Skeletal muscle tissue (tissue), 4 donors: ENCODE data around the gene FAM120A. TPM values are rescaled to one million over a fixed set of nuclear protein-coding genes. Genes with fewer than 3 reads are reported as not detected.

ENCODE experiments used
- H3K27ac ChIP-seq: one replicate; pipeline ENCODE4 v1.7.0; 2013; ENCODE audit warnings: mild to moderate bottlenecking, low read depth, low read length, inconsistent platforms
- H3K27me3 ChIP-seq, 3 donors: one replicate each; pipeline ENCODE4 v1.7.0; 2013; ENCODE audit warnings: low read length in 3 of 3; ENCODE audit not compliant: control insufficient read depth in 3 of 3, insufficient read depth in 3 of 3
- H3K36me3 ChIP-seq, 3 donors: one replicate each; pipeline ENCODE4 v1.7.0; 2013; ENCODE audit warnings: low read length in 3 of 3; ENCODE audit not compliant: control insufficient read depth in 3 of 3, insufficient read depth in 3 of 3
- H3K4me1 ChIP-seq, 3 donors: one replicate each; pipeline ENCODE4 v1.7.0; 2013; ENCODE audit warnings: low read length in 3 of 3, mild to moderate bottlenecking in 3 of 3; ENCODE audit not compliant: control insufficient read depth in 3 of 3, insufficient read depth in 3 of 3
- H3K4me3 ChIP-seq, 3 donors: one replicate each; pipeline ENCODE4 v1.7.0; 2013; ENCODE audit warnings: low read length in 3 of 3
- H3K9ac ChIP-seq, 3 donors: one replicate each; pipeline ENCODE4 v1.7.0; 2013; ENCODE audit warnings: low read length in 3 of 3, mild to moderate bottlenecking in 3 of 3, moderate library complexity in 2 of 3, low read depth in 1 of 3
- H3K9me3 ChIP-seq, 3 donors: one replicate each; pipeline ENCODE4 v1.7.0; 2013; ENCODE audit warnings: low read length in 3 of 3; ENCODE audit not compliant: control insufficient read depth in 3 of 3
- total RNA-seq: library from RNA; depleted of rRNA; stranded (reverse); fragments of >200 nt; gene quantifications from one replicate; pipeline ENCODE4 v1.2.3, GENCODE V29; 2014
- donor health status: Osteomylitis.

Gene FAM120A
- total RNA-seq, 1 donor from 2014 or later: 111 TPM

DNA sequence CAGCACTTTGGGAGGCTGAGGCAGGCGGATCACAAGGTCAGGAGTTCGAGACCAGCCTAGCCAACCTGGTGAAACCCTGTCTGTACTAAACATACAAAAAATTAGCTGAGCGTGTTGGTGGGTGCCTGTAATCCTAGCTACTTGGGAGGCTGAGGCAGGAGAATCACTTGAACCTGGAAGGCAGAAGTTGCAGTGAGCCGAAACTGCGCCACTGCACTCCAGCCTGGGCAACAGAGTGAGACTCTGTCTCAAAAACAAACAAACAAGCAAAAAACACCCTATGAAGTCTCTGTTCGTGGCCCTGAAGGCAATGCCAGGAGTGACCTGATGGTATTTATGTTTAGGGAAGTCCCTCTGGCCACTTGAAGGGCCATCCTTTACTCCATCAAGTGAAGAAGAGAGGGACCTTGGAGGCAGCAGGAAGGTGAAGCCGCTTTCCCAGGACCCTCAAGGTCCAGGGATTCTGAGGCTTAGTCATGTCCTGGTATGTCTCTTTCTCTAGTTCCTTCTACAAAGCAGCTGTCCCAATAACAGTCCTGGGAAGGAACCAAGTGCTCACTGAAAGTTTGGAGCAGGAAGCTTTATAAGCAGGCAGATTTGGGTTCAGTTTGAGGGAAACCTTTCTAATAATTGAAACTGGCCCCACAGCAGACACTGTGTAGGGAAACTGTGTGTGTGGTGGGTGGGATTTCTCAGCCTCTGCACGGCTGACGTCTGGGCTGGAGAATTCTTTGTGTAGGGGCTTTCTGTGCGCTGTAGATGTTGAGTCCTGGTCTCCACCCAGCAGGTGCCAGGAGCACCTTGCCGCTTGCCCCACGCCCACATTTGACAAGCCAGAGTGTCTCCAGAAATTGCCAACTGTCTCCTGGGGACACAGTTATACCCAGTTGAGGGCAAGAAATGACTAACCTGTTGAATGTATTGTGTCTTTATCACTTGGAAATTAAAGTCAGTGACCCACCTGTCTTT lies 137.4 kb downstream of the FAM120A start:
- H3K9ac ChIP-seq: peak overlapping the region in 1 of 3 donors; percentile 45
- no peaks in the 10 kb centered on the region for H3K36me3 ChIP-seq
- peak overlapping the region in 1 of 3 donors; percentile 1 for H3K4me3 ChIP-seq
- peaks cover 55 to 72% (median 69%) of the 10 kb centered on the region in 3 donors for H3K4me1 ChIP-seq
- no peaks in the 10 kb centered on the region for H3K9me3 ChIP-seq
- H3K27ac ChIP-seq: no peak overlapping the region
- no peaks in the 10 kb centered on the region for H3K27me3 ChIP-seq

DNA sequence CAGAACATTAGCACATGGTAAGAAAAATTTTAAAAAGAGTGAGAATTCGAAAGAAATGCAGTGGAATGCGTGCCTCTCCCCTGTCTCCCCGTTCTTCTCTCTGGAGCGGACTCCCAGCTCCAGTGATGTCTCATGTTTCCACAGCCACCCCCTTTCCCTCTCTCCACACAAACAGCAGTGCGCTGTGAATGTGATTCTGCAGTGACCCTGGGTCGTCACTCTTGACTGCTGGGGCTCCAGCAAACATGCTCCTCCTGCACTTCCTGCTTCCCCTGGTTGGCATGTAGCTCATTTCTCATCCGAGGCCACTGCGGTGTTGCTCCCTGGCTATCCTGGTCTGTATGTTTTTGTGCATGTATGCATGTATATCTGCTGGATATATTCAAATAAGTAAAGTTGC lies 138.2 kb downstream of the FAM120A start:
- no peaks in the 10 kb centered on the region for H3K9me3 ChIP-seq
- peaks cover 61 to 80% (median 75%) of the 10 kb centered on the region in 3 donors for H3K4me1 ChIP-seq
- no peaks in the 10 kb centered on the region for H3K36me3 ChIP-seq
- peak overlapping the region in 1 of 3 donors; percentile 45 for H3K9ac ChIP-seq
- H3K4me3 ChIP-seq: peak overlapping the region in 1 of 3 donors; percentile 45
- H3K27ac ChIP-seq: no peak overlapping the region
- no peaks in the 10 kb centered on the region for H3K27me3 ChIP-seq

DNA sequence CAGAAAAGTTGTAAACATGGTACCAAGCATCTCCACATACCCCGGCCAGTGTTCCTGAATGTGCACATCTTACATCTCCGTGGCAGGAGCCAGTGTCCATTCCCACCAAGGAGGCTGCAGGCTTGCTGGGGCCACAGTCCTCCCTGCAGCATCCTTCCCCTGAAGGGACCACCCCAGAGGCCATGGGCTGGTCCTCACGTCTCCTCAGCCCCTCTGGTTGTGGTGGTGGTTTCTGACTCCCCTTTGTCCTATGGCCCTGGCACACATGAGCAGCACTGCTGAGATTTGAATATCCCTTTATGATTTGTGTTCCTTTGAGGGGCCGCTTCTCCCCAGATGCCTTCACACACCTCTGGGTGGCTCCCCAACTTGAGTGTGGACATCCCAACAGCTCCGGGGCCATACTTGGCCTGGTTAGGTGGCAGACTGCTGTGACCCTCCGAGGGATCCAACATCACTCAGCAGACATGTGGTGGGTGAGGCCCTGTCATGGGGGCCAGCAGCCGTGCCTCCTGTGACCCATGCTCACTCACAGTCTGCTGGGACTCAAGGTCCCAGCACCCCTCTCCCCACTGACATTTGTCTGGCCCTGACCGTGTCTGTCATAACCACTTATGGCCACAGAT lies 139.2 kb downstream of the FAM120A start:
- H3K9ac ChIP-seq: peak overlapping the region in 1 of 3 donors; percentile 45
- no peaks in the 10 kb centered on the region for H3K27me3 ChIP-seq
- H3K9me3 ChIP-seq: no peaks in the 10 kb centered on the region
- H3K4me1 ChIP-seq: peaks cover 59 to 76% (median 68%) of the 10 kb centered on the region in 3 donors
- H3K36me3 ChIP-seq: no peaks in the 10 kb centered on the region
- no peak overlapping the region for H3K4me3 ChIP-seq
- no peak overlapping the region for H3K27ac ChIP-seq

DNA sequence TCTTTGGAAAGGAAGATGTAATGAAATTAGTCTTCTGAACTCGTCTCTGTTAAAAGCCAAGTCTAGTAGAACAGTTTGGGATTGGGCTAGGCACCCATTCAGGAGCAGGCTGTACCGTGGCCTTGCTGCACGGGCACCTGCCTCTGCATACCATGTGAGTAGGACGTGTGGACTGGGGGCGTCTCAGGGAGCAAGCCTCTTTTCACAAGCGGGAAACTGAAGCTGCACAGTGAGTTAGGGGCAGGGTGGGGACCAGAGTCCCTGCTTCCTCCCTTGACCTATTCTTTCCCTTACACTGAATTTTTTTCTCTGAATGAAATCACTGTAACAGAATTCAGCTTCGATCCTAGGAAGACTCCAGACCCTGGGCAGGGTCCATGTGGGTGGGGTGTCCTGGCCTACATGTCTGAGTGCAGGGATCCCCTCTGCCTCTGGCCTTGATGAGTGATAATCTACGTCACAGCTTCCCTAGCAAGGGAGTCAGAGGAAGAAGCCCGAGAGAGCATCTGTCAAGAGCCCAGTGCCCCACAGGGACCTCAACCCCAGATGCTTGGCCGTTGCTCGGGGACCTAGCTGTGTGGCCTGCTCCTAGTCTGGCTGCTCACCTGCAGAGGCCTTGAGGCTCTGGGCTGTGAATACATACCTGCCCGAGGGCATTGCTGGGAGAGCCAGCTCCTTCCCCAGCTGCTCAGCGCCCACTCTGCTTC lies 140.0 kb downstream of the FAM120A start:
- no peaks in the 10 kb centered on the region for H3K36me3 ChIP-seq
- H3K4me1 ChIP-seq: peaks cover 56 to 68% (median 65%) of the 10 kb centered on the region in 3 donors
- no peak overlapping the region for H3K27ac ChIP-seq
- H3K27me3 ChIP-seq: no peaks in the 10 kb centered on the region
- H3K9me3 ChIP-seq: no peaks in the 10 kb centered on the region
- H3K4me3 ChIP-seq: no peak overlapping the region
- peak overlapping the region in 1 of 3 donors; percentile 33 for H3K9ac ChIP-seq

- Histone ChIP-seq H3K9me3 (no peaks in the 10 kb centered on the region), H3K4me1 (peaks cover 51 to 62% (median 59%) of the 10 kb centered on the region in 3 donors), H3K27me3 (no peaks in the 10 kb centered on the region), H3K27ac (no peak overlapping the region), H3K4me3 (no peak overlapping the region), H3K9ac (no peak overlapping the region), H3K36me3 (no peaks in the 10 kb centered on the region)
Observed at GRCh38 chr9:93592008-93592642, 140.6 kb downstream of the FAM120A start.

DNA sequence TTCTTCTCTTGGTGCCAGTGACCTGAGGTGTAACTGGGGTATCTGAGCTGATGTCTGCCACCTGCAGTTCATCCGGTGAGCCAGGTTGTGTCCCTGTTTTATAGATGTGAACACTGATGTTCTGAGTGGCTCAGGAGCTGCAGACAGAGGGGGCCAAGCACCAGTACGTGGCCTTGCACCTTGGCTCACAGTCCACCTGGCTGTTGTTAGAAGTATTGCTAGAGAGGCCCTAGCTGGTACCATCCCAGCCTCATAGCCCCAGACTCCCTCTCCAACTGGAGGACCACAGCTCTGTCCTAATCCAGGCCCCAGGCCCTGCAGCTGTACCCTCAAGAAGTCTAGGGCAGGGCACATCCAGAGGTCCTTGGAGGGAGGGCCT lies 141.1 kb downstream of the FAM120A start:
- Histone ChIP-seq H3K9me3 (no peaks in the 10 kb centered on the region), H3K4me1 (peaks cover 49 to 57% (median 55%) of the 10 kb centered on the region in 3 donors), H3K36me3 (no peaks in the 10 kb centered on the region), H3K4me3 (no peak overlapping the region), H3K27ac (no peak overlapping the region), H3K9ac (no peak overlapping the region), H3K27me3 (no peaks in the 10 kb centered on the region)

GRCh38 chr9:93593144-93593658 lies 141.7 kb downstream of the FAM120A start:
- H3K4me1 ChIP-seq: peaks cover 49 to 56% (median 51%) of the 10 kb centered on the region in 3 donors
- H3K9me3 ChIP-seq: no peaks in the 10 kb centered on the region
- no peaks in the 10 kb centered on the region for H3K27me3 ChIP-seq
- H3K4me3 ChIP-seq: no peak overlapping the region
- H3K9ac ChIP-seq: no peak overlapping the region
- no peaks in the 10 kb centered on the region for H3K36me3 ChIP-seq
- H3K27ac ChIP-seq: no peak overlapping the region

- H3K9me3 ChIP-seq: no peaks in the 10 kb centered on the region
Observed at GRCh38 chr9:93594041-93594756, 142.7 kb downstream of the FAM120A start.

GRCh38 chr9:93595461-93595860 lies 144.0 kb downstream of the FAM120A start:
- H3K27ac ChIP-seq: no peak overlapping the region
- no peaks in the 10 kb centered on the region for H3K36me3 ChIP-seq
- H3K9me3 ChIP-seq: no peaks in the 10 kb centered on the region
- H3K27me3 ChIP-seq: no peaks in the 10 kb centered on the region
- H3K4me1 ChIP-seq: peaks cover 49 to 58% (median 52%) of the 10 kb centered on the region in 3 donors
- H3K9ac ChIP-seq: no peak overlapping the region
- no peak overlapping the region for H3K4me3 ChIP-seq

More at GRCh38 chr9:93594041-93594756, 142.7 kb downstream of the FAM120A start:
- no peaks in the 10 kb centered on the region for H3K27me3 ChIP-seq
- peak overlapping the region in 1 of 3 donors; percentile 45 for H3K9ac ChIP-seq
- H3K4me3 ChIP-seq: no peak overlapping the region
- H3K27ac ChIP-seq: no peak overlapping the region
- H3K36me3 ChIP-seq: no peaks in the 10 kb centered on the region
- H3K4me1 ChIP-seq: peaks cover 49 to 57% (median 52%) of the 10 kb centered on the region in 3 donors
